PC-9 (cell line): Measurements from ENCODE around the gene HSPG2. TPM values are rescaled to one million over a fixed set of nuclear protein-coding genes. Genes with fewer than 3 reads are reported as not detected.

ENCODE experiments used
- BruUV-seq: library from RNA; stranded (reverse); fragments of 400-500 nt; replicated peaks from 2 replicates; lab custom pipeline; 2021; lab: Mats Ljungman, UMichigan
- CTCF ChIA-PET: fragments of 300-600 bp; sonication (Branson Sonifier 250); formaldehyde crosslinking; loops from one replicate; lab custom pipeline; 2022; ENCODE audit warnings: antibody characterized with exemption; lab: Charles Lee
- POLR2A ChIA-PET: fragments of 300-600 bp; sonication (Branson Sonifier 250); formaldehyde crosslinking; loops from one replicate; lab custom pipeline; 2022; ENCODE audit warnings: antibody characterized with exemption; ENCODE audit not compliant: unreplicated experiment; lab: Charles Lee
- DNase-seq, 2 experiments: peaks; one replicate each; pipeline versions ENCODE4 v3.0.0 to v3.0.0-alpha.2; 2015 to 2022; ENCODE audit warnings: mixed read lengths in 1 of 2
- H2AFZ ChIP-seq: fragments of 200-600 bp; sonication (generic); 2 replicates; pipeline ENCODE4 v1.8.1; 2017; ENCODE audit warnings: antibody characterized with exemption
- H3F3A ChIP-seq: fragments of 200-600 bp; sonication (generic); 2 replicates; pipeline ENCODE4 v1.8.1; 2017; ENCODE audit warnings: antibody characterized with exemption, mild to moderate bottlenecking, low read depth; ENCODE audit not compliant: insufficient read depth
- H3K27ac ChIP-seq: fragments of 200-600 bp; sonication (generic); 2 replicates; pipeline ENCODE4 v1.6.1; 2016; ENCODE audit warnings: mixed run types
- H3K27me3 ChIP-seq: fragments of 200-600 bp; sonication (generic); 2 replicates; pipeline ENCODE4 v1.6.1; 2016; ENCODE audit warnings: low read depth, mixed run types; ENCODE audit not compliant: insufficient read depth
- H3K36me3 ChIP-seq: fragments of 200-600 bp; sonication (generic); 2 replicates; pipeline ENCODE4 v1.6.1; 2016; ENCODE audit warnings: low read depth, mixed run types
- H3K4me1 ChIP-seq: fragments of 200-600 bp; sonication (generic); replicated peaks from 2 replicates; pipeline ENCODE4 v1.6.1; 2016; ENCODE audit warnings: mixed run types; ENCODE audit not compliant: insufficient read depth
- H3K4me2 ChIP-seq: fragments of 200-600 bp; sonication (generic); 2 replicates; pipeline ENCODE4 v1.6.1; 2017; ENCODE audit warnings: mixed run types
- H3K4me3 ChIP-seq: fragments of 200-600 bp; sonication (generic); 2 replicates; pipeline ENCODE4 v1.6.1; 2016; ENCODE audit warnings: mixed run types
- H3K79me2 ChIP-seq: fragments of 200-600 bp; sonication (generic); 2 replicates; pipeline ENCODE4 v1.6.1; 2017; ENCODE audit warnings: low read depth, mixed run types
- H3K9me2 ChIP-seq: fragments of 200-600 bp; sonication (generic); 2 replicates; pipeline ENCODE4 v1.8.1; 2017; ENCODE audit warnings: mild to moderate bottlenecking; ENCODE audit not compliant: insufficient read depth
- H3K9me3 ChIP-seq: fragments of 200-600 bp; sonication (generic); 2 replicates; pipeline ENCODE4 v1.8.1; 2016; ENCODE audit warnings: low read depth; ENCODE audit not compliant: insufficient read depth
- H4K20me1 ChIP-seq: fragments of 200-600 bp; sonication (generic); 2 replicates; pipeline ENCODE4 v1.8.1; 2017; ENCODE audit not compliant: insufficient read depth
- CTCF ChIP-seq: fragments of 200-600 bp; sonication (generic); conservative IDR thresholded peaks from 2 replicates; pipeline ENCODE4 v1.6.1; 2017; ENCODE audit warnings: mixed run types, antibody characterized with exemption, mild to moderate bottlenecking, moderate library complexity
- EZH2 ChIP-seq: fragments of 200-600 bp; sonication (generic); IDR thresholded peaks from 2 replicates; pipeline ENCODE4 v1.8.0; 2017; ENCODE audit warnings: antibody characterized with exemption, low read depth
- intact Hi-C: fragments of 100-400 bp; cut with micrococcal nuclease; formaldehyde crosslinking; loops from one replicate; pipeline ENCODE4 v1.10.0; 2022; ENCODE audit not compliant: unreplicated experiment
- total RNA-seq: library from RNA; stranded (reverse); gene quantifications from 2 replicates; pipeline ENCODE4 v1.2.3, GENCODE V29; 2021

HSPG2 gene
- total RNA-seq, 1 experiment from 2014 or later = 126 TPM

- H3K4me2 ChIP-seq = no peak overlapping the region
- peaks cover 14% of the 10 kb centered on the region for H3K79me2 ChIP-seq
- intact Hi-C loops = loop anchor here (5.0 to 10.0 kb wide), 2 partner anchors 68 to 155 kb away; partner anchors contain the start of gene USP48
- peaks cover 30% of the 10 kb centered on the region for H3K4me1 ChIP-seq
- ChIA-PET POLR2A (interaction anchor here (0.5 to 0.7 kb wide), 4 partner anchors 43 to 1522 kb away, joined by 4 to 20 read pairs (median 5); no protein-coding TSS in a partner anchor), CTCF (interaction anchor here (0.6 to 1.3 kb wide), 4 partner anchors 9 to 507 kb away, joined by 3 to 5 read pairs (median 3); no protein-coding TSS in a partner anchor)
- peaks cover 9% of the 10 kb centered on the region; the same call in 1 of the 2 replicates for H3F3A ChIP-seq
- no peaks in the 10 kb centered on the region for H4K20me1 ChIP-seq
- no peak overlapping the region for H2AFZ ChIP-seq
- no TSS peak for BruUV-seq
- DNase-seq = peak; percentile 71 to 74
- no peak overlapping the region for H3K4me3 ChIP-seq
- no peaks in the 10 kb centered on the region for H3K9me3 ChIP-seq
- TF ChIP-seq EZH2 = no peak
- TF ChIP-seq CTCF = peak; percentile 20; the same call in 1 of the 2 replicates
- no peaks in the 10 kb centered on the region for H3K27me3 ChIP-seq
- H3K9me2 ChIP-seq = no peaks in the 10 kb centered on the region
- H3K36me3 ChIP-seq = no peaks in the 10 kb centered on the region
- H3K27ac ChIP-seq = no peak overlapping the region
Observed at GRCh38 chr1:21939650-21940374, 2.7 kb upstream of the HSPG2 start.

- no peak overlapping the region for H2AFZ ChIP-seq
- no peak overlapping the region for H3K4me2 ChIP-seq
Observed at GRCh38 chr1:21938732-21939538, 1.8 kb upstream of the HSPG2 start.

More at GRCh38 chr1:21938732-21939538, 1.8 kb upstream of the HSPG2 start:
- CTCF ChIA-PET = interaction anchor here (0.5 kb wide), 1 partner anchor 205 kb away, joined by 3 read pairs; no protein-coding TSS in a partner anchor
- Histone ChIP-seq H3K79me2 (peaks cover 23% of the 10 kb centered on the region), H3K4me1 (peaks cover 34% of the 10 kb centered on the region), H3K27me3 (no peaks in the 10 kb centered on the region), H3K9me3 (no peaks in the 10 kb centered on the region), H3K4me3 (no peak overlapping the region), H3K36me3 (no peaks in the 10 kb centered on the region), H4K20me1 (no peaks in the 10 kb centered on the region), H3K9me2 (no peaks in the 10 kb centered on the region), H3F3A (peaks cover 9% of the 10 kb centered on the region; the same call in 1 of the 2 replicates), H3K27ac (no peak overlapping the region)
- DNase-seq = no peak
- no TSS peak for BruUV-seq
- intact Hi-C loops = loop anchor here (5.0 to 10.0 kb wide), 2 partner anchors 67 to 154 kb away; partner anchors contain the start of gene USP48
- POLR2A ChIA-PET = no interaction called here
- TF ChIP-seq CTCF = no peak
- TF ChIP-seq EZH2 = no peak
